DMS53 treated with DMSO at 0.1 percent for 48 hours (cell line): ENCODE results near the gene SCAI.
"Not testable (repeated sequence)": the region's sequence is repeated elsewhere in the genome, so short reads cannot be mapped to it uniquely, and the experiment has no call there.

ENCODE experiments used
- DNase-seq: peaks from one replicate; lab custom pipeline; 2025; ENCODE audit not compliant: unreplicated experiment; lab: John Stamatoyannopoulos, UW

Gene SCAI

DNA sequence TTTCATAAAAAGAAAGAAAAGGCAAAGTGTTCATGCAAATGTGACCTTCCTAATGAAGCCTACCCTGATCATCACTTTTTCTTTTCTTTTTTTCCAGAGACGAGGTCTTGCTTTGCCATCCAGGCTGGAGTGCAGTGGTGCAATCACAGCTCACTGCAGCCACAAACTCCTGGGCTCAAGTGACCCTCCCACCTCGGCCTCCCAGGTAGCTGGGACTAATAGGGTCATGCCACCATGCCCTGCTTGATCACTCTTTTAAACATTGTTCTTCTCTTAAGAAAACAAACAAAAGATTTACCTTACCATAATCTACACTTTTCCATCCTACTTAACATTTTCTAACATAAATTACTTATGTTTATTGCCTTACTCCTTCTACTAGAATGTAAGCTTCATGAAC lies 193.9 kb downstream of the SCAI start:
- DNase-seq: no peak

GRCh38 chr9:124947727-124948391 lies 195.5 kb downstream of the SCAI start:
- no peak for DNase-seq

DNA sequence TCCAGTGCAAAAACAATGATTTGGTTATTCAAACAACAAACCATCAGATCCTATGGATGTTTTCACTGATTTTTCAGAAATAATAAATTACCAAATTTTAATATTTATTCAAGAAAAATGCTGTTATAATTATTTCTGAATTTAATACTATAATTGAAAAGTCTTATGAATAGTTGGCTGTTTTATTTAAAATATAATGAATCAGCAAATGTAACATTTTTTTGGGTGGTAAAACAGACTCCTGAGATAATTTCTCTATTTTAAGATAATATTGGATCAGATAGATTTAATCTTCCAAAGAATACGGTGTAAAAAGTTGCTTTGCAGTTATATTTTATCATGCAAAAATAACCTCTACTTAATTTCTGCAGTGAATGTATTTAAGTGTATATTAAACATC lies 197.2 kb downstream of the SCAI start:
- no peak for DNase-seq

DNA sequence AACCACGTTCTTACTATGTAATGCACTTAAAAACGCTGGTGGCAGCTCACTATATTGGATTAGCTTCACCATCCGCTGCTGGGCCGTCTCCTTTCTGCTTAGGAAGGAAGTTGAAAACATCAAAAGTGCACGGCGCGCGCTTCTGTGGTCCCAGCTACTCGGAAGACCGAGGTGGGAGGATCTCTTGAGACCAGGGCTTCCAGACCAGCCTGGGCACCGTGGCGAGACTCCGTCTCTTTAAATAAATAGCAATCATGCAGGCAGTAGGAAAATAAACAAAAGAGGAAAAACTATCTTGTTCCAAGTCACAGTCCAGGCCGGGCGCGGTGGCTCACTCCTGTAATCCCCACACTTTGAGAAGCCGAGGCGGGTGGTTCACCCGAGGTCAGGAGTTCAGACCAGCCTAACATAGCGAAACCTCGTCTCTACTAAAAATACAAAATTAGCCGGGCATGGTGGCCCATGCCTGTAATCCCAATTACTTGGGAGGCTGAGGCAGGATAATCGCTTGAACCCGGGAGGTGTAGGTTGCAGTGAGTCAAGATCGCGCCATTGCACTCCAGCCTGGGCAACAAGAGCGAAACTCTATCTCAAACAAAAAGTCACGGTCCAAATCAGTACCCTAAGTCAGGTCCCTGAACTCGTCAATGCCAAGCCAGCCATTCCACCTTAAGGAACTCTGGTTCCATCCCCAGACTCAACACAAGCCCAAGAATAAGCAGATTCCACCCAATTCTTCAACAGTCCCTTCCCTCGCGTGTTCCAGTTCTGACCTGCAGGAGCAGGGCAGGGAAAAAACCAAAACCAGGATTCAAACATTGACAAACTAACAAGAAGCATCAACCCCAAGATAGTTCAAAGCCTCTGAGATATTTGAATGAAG lies 201.4 kb downstream of the SCAI start:
- peak; percentile 56 for DNase-seq

GRCh38 chr9:124940894-124941678 lies 202.2 kb downstream of the SCAI start, which contains the start of gene GOLGA1:
GOLGA1 (minus strand) TSS chr9:124941083; CDS start chr9:124938711, 2,372 bp downstream.
- DNase-seq: peak; percentile 82

DNA sequence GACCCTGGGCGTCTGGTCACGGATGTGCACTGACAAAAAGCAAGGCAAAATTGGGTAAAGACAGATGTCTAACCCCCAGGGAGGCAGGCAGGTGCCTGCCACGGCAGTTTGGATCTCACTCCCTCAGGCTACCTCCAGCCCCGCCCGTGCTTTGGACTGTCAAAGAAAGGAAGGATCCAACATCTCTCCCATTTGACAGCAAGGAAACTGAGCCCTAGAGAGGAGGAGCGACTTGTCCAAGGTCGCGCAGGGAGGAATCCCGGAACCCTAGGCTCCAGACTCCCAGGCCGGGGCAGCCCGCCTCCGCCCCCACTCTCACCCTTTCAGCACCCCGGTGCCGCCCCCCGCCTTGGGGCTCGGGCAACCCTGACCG lies 202.8 kb downstream of the SCAI start:
- no peak for DNase-seq

GRCh38 chr9:124939944-124940343 lies 203.4 kb downstream of the SCAI start:
- no peak for DNase-seq

- DNase-seq: no peak
These were observed 209.0 kb downstream of the SCAI start for GRCh38 chr9:124934290-124934689.

DNA sequence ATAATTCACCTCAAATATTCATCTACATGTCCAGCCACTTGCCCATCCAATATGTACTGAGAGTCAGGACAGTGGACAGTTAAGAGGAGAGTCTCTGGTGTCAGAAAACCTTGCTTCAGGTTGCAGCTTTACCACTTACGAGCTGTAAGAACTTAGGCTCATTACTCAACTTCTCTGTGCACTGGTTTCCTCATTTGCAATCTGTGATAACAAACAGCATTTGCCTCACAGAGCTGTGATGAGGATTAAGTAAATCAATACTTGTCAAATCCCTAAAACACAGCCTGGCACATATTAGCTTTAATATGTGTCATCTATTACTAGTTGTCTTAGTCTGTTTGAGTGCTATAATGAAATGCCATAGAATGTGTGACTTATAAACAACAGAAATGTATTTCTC lies 211.0 kb downstream of the SCAI start:
- no peak for DNase-seq

GRCh38 chr9:124929464-124929863 lies 213.9 kb downstream of the SCAI start:
- DNase-seq: no peak

- DNase-seq: no peak
These were observed 215.2 kb downstream of the SCAI start for GRCh38 chr9:124928116-124928515.

GRCh38 chr9:124920394-124920793 lies 222.9 kb downstream of the SCAI start:
- not testable (repeated sequence) for DNase-seq

DNA sequence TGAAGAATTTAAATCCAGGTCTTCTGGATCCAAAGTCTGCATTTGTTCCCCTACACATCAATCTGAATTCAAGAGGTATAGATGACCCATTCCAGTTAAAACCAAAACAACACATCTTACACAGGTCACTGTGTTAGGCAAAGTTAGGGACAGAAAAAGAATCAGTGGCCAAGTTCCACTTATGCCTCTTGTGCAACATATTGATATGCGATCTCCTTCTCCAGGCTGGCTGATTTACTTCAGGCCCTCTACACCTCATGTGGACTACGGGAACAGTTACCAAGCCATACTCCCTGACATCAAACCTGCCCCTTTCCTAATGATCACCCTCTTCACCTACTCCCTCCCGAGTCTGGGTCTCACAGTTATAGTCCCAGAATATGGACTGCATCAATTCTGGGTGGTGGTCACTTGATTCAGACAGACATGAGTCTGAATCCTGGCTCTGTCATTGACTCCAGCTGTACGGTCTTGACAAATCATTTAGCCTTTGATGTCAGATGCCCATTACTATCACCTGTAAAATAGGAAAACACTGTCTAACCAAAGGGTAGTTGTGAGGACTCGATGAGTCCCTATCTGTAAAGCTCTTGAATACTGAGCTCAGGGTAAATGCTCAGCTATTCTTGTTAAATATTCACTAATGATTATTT lies 228.4 kb downstream of the SCAI start:
- no peak for DNase-seq

DNA sequence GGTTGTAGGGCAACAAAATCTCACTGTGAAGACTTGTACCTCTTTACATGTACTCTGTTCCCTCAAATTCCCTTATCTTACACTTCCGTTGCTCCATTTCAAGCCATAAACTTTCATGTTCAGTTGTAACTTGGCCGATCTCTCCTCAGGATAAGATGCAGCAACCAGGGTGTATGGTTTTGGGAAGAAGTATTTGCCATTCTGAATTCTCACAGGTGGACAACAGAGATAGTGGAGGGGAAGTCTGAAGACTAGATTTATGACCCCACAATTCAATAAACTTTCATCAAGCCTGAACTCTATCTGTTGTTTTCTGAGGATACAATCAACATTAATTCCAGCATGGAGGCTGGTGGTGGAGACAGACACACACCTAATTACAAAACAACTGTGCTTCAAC lies 229.9 kb downstream of the SCAI start:
- no peak for DNase-seq

DNA sequence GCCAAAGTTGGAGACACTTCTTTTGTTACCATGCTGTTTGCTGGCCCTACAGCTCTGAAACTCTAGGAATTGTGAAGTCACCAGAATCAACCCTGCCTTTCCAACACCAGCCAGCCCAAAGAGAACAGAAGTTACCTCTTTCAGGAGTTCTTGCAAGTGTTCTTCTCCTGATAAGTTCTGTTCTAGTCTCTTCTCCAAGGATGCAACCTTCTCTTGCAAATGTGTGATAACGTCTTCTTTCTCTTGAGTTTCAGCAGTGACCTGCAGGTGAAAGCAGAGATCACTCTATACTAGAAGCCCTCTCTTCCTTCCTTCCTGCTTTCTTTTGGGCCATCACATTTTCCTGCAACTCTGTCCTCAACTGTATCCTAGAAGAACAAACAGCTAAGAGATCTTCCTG lies 231.6 kb downstream of the SCAI start:
- DNase-seq: no peak

DNA sequence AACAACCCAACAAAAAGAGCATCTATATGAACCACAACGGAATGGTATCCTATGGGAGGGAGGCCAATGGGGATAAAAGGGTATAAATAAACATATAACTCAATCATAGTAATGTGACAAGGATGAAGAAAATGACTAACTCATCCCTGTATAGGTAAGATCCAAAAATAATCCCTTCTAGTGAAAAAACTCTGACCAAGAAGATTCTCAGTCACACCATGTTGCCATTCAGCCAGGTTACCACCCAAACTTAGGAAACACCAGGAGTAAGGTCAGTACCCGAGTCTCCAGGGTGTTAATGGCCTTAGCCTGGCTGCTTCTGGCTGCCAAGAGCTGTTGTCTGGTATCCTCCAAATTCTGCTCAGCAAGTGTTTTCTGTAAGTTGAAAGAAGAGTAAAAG lies 235.2 kb downstream of the SCAI start:
- no peak for DNase-seq

- no peak for DNase-seq
These were observed 236.4 kb downstream of the SCAI start for GRCh38 chr9:124906966-124907365.

GRCh38 chr9:124899845-124900244 lies 243.5 kb downstream of the SCAI start:
- no peak for DNase-seq

- DNase-seq: no peak
These were observed 245.5 kb downstream of the SCAI start for GRCh38 chr9:124897570-124898460.

DNA sequence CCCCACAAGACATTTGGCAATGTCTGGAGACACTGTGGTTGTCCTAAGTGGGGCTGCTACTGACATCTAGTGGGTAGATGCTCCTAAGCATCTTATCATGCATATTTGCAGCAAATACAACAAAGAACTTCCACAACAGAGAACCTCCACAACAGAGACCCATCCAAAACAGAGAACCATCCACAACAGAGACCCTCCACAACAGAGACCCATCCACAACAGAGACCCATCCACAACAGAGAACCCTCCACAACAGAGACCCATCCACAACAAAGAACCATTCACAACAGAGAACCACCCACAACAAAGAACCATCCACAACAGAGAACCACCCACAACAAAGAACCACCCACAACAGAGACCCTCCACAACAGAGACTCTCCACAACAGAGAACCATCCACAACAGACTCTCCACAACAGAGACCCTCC lies 248.6 kb downstream of the SCAI start:
- no peak for DNase-seq
